Dedifferentiated amniotic fluid mesenchymal stem cell (primary cell): ENCODE results near the gene IPCEF1.

ENCODE experiments used
- DNase-seq: peaks from one replicate; pipeline ENCODE4 v3.0.0-alpha.2; 2016; ENCODE audit errors: extremely low spot score

The IPCEF1 gene

GRCh38 chr6:154164397-154164796 is 192.2 kb downstream of the IPCEF1 start:
- DNase-seq, result no peak

GRCh38 chr6:154161689-154162088 is 194.9 kb downstream of the IPCEF1 start:
- DNase-seq, result no peak

DNA sequence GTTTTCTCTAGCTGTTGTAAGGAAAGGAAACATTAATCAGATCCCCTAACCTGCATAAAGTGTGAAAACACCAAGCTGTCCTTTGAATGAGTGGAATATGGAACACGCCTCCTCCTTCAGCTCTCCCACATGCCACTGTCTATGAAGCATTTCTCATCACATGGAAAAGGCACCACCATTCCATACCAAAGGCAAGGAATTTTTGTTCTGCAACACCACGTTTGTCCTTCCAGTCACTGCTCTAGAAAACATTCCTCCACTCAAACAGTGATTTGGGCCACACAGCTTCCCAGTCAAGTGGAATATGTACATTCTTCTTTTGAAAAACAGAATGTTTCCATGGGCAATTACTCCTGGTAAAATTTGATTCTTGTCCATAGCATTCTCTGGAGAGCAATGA is 197.5 kb downstream of the IPCEF1 start:
- no peak for DNase-seq

DNA sequence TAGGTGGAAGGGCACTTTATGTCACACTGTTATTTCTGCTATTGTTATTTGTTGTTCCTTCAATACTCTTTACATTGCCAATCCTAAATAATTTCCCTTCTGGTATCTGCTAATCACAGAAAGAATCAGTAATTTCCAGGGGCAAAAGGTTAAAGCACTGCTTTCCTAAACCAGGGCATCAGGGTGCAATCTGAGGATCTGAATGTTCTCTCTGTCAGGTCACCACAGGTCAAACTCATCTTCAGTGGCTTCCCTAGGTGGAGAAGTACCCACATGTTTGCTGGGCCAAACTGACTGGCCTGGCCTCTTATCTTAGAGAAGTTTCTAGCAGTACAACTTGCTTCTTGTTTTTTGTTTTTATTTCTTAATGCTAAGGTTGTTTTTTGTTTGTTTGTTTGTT is 198.9 kb downstream of the IPCEF1 start:
- DNase-seq, result no peak

- DNase-seq, result no peak
These were observed 199.5 kb downstream of the IPCEF1 start for GRCh38 chr6:154157082-154157481.

DNA sequence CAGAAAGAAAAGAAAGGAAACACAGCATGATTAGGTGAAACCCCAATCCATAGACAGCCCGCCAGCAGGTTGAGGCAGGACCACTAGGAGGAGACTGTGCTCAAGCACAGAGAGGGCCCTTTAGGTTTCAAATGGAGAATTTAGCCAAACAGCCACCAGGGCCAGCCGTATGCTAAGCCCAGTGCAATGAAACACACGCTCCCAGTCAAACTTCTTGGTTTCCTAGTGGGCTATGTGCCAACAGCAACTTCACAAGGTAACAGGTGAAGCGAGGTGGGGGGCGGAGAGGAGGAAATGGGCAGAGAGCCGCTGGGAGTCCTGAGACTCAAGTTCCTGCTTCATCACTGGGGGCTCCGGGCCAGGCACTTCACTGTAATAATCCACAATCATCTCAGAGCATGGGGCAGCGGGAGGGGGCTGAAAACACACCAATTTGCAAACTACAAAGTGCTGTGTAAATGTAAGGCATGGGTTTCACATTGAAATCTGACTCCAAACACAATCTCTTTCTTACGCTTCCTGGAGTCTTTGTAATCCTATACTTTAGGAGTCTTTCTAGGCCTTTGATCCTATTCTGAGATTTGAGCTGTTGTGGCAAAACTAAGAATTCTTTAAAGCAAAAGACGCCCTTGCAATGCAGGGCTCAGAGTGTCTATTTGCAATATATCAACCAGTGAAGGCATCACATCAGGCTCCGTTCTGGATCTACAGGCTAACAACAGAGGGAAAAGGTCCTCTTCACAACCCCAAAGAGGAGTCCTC is 200.3 kb downstream of the IPCEF1 start:
- no peak for DNase-seq

GRCh38 chr6:154154389-154154967 is 202.1 kb downstream of the IPCEF1 start:
- peak; percentile 78 for DNase-seq

GRCh38 chr6:154143753-154144152 is 212.8 kb downstream of the IPCEF1 start:
- DNase-seq, result no peak

- DNase-seq, result no peak
These were observed 215.9 kb downstream of the IPCEF1 start for GRCh38 chr6:154140743-154141142.

DNA sequence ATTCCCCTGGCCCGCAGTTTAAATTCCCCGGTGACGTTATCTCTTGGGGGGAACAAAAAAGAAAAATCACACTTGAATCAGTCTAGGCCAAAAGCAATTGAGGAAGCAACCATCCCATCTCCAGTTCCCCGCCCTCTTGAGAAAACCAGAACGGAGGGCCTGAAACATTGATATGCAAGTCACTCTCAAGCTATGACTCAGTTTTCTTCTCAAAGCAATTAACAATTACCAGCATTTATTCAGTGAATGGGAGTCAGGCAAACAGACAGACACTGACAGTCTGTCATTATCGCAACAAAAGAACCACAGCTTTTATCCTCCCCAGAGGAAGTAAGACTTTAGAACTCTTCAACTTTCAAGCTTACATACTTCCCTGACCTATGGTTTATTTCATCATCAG is 216.7 kb downstream of the IPCEF1 start:
- DNase-seq, result no peak

DNA sequence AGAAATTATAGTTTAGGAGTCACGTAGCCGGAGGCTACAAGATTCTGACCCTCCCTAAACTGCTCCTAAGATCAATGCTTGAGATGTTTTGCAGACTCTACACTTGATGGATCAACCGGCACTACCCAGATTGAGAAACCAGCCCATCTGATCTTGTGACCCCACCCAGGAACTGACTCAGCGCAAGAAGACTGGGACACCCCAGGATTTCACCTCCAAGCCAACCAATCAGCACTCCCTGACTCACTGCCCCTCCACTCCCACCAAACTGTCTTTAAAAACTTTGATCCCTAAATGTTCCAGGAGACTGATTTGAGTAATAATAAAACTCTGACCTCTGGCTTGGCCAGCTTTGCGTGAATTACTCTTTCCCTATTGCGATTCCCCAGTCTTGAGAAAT is 217.8 kb downstream of the IPCEF1 start:
- DNase-seq, result no peak

DNA sequence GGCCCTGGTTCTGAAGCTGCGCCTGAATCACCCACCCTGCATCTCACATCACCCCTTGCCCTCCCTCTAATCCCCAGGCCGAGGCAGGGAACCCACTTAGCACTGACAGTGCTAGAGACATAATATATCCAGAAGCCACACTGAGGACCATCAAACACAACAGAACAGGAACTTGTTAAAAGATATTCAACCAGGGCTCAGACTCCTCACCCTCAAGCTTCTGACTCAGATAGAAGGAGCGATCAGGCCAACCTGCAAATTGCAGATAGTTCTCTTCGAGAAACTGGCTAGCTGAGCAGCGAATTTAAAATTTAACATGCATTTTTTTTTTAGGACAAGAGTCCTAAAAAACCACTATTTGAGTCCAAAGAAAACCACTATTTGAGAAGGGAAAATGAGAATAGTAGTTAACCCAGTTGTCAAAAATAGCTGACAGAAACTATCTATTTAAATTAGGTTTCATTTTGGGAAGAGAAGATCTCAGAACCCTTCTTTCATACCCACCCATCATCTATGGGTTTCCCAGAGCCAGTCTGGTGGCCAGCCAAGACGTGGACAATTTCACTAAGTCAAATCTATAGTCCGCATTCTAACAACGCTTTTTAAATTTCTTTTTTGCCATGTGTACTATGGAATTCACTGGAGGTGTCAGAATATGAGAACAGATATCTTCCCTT is 222.0 kb downstream of the IPCEF1 start:
- no peak for DNase-seq

GRCh38 chr6:154127657-154128056 is 228.9 kb downstream of the IPCEF1 start:
- DNase-seq, result no peak

DNA sequence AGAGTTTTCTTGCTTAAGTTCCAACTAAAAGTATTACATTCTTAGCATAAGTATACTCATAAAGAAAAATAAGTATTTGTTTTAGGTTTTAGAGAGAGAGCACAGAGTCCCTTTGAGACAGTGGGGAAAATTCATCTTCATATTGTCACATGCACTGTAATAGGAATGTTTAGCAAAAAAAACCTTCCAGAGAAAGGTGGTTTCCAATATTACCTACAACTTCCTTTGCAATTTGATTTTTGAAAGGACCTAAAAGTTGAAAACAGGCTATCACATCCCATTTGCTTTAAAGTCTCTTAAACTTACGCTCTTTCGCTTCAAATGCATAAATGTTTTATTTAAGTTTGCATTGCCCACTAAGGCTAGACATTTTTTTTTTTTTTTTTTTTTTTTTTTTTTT is 231.2 kb downstream of the IPCEF1 start:
- no peak for DNase-seq

- DNase-seq, result no peak
These were observed 233.2 kb downstream of the IPCEF1 start for GRCh38 chr6:154123155-154123956.

DNA sequence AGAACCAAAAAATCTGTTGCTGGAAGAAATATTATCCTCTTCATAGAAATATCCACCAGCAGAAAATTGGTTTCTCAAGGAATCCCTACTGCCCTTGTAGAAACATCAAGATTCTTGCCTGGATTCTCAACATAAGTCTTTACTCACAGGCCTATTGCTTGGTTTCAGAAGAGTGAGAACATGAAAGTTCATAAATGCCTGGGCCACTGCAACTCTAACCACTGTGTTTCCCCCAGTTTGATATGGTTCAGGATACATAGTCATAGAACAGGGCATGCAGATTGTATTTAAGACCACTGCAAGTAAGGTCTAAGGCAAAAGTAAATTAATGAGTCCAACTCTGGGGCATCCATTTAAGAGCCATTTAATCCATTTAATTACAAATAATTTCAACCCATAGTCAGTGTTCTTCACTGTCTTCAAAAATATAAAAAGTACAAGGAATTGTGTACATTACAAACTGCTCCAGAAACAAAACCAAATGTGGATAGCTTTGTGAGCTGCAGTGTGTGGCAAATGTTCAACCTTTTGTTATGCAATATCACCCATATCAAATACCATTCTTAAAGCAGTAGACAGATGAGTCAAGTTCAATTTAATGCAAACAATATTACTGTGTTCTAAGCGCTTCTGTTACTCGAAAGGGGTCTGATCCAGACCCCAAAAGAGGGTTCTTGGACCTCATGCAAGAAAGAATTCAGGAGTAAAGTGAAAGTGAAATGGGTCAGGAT is 234.2 kb downstream of the IPCEF1 start:
- no peak for DNase-seq

DNA sequence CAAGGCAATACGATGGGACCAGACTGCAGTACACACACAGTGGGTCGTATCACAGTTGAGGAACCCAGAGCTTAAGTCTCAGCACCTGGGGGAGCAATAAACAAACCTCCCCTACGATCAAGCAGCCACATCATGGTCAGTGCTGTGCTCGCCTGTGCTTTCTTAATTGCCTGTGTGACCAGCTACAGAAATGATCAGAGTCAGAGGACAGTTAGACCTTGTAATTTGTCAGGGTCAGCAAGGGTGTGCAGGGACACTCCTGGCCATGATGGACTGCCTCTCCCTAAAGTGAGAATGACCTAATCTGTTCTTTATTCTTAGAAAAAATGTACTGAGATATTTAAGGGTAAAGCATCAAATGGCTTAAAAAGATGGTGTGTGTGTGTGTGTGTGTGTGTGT is 239.1 kb downstream of the IPCEF1 start:
- DNase-seq, result no peak

DNA sequence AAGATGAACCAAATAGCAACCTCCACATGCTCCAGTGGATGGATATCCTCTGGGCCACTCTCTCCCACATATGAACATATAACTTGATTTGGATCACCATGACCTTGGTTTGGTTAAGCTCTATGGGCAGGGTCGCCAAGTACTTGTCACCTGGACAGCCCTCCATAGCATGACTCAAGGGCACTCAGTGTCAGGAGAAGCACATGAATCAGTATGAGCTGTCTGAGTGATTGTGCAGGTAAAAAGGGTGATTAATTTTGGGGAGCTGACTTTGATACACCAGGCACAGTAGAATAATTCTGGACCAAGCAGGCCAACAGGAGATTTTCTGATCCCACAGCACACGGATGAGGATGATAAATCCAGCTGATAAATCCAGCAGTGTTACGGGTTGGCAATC is 243.2 kb downstream of the IPCEF1 start:
- no peak for DNase-seq

GRCh38 chr6:154112181-154112809 is 244.3 kb downstream of the IPCEF1 start:
- no peak for DNase-seq

GRCh38 chr6:154111025-154111424 is 245.6 kb downstream of the IPCEF1 start:
- DNase-seq, result no peak

DNA sequence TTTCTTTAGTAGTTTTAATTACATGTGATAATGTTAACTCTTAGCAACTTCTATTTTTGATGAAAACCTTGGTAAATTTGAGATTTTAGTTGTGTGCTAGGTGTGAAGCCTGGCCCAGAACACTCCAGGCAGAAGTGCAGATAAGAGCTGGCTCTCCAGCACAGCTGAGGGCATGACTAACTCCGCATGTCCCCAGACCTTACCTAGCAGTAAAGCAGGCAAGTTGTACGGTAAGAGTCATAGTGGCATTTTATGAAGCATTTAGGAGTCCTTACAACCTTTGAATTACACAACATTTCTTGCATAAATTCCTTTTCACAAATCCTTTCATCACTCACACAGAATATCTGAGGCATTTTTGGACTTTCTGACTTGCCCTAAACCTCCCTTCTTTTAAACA is 250.4 kb downstream of the IPCEF1 start:
- no peak for DNase-seq
